PC-3 (cell line): ENCODE results near the gene VSTM2L. TPM values are rescaled to one million over a fixed set of nuclear protein-coding genes. Genes with fewer than 3 reads are reported as not detected.

Source experiments
- ATAC-seq: fragments of 200-7000 bp; cut with Tn5 transposase; 2 replicates; pipeline ENCODE4 v1.9.1; 2020; ENCODE audit warnings: mild to moderate bottlenecking, moderate library complexity
- BruUV-seq: library from RNA; stranded (reverse); fragments of 400-500 nt; replicated peaks from 2 replicates; lab custom pipeline; 2021; lab: Mats Ljungman, UMichigan
- CTCF ChIA-PET: fragments of 300-600 bp; sonication (Branson Sonifier 250); formaldehyde crosslinking; loops from one replicate; lab custom pipeline; 2022; ENCODE audit warnings: antibody characterized with exemption; lab: Charles Lee
- POLR2A ChIA-PET: fragments of 300-600 bp; sonication (Branson Sonifier 250); formaldehyde crosslinking; loops from one replicate; lab custom pipeline; 2022; ENCODE audit warnings: antibody characterized with exemption; ENCODE audit not compliant: unreplicated experiment; lab: Charles Lee
- DNase-seq: peaks from one replicate; pipeline ENCODE4 v3.0.0-alpha.2; 2015
- H2AFZ ChIP-seq: fragments of 300-600 bp; sonication (generic); 2 replicates; pipeline ENCODE4 v1.6.0; 2016; ENCODE audit warnings: antibody characterized with exemption, low read length
- H3F3A ChIP-seq: fragments of 300-600 bp; sonication (generic); one replicate; pipeline ENCODE4 v1.6.0; 2017; ENCODE audit warnings: antibody characterized with exemption, low read length, control low read depth, mild to moderate bottlenecking; ENCODE audit not compliant: unreplicated experiment
- H3K27ac ChIP-seq: fragments of 300-600 bp; sonication (generic); 2 replicates; pipeline ENCODE4 v1.5.1; 2016; ENCODE audit warnings: mild to moderate bottlenecking, low read length
- H3K27me3 ChIP-seq: fragments of 300-600 bp; sonication (generic); 2 replicates; pipeline ENCODE4 v1.6.1; 2016; ENCODE audit warnings: low read length, mixed read lengths
- H3K36me3 ChIP-seq: fragments of 300-600 bp; sonication (generic); 2 replicates; pipeline ENCODE4 v1.6.1; 2016; ENCODE audit warnings: low read depth, mixed run types, low read length, mixed read lengths
- H3K4me1 ChIP-seq: fragments of 300-600 bp; sonication (generic); 2 replicates; pipeline ENCODE4 v1.5.1; 2016; ENCODE audit warnings: low read length; ENCODE audit not compliant: insufficient read depth
- H3K4me2 ChIP-seq: fragments of 300-600 bp; sonication (generic); 2 replicates; pipeline ENCODE4 v1.6.0; 2016; ENCODE audit warnings: low read length
- H3K4me3 ChIP-seq: fragments of 300-600 bp; sonication (generic); 2 replicates; pipeline ENCODE4 v1.5.1; 2016; ENCODE audit warnings: mild to moderate bottlenecking, low read length, mixed read lengths
- H3K79me2 ChIP-seq: fragments of 300-600 bp; sonication (generic); 2 replicates; pipeline ENCODE4 v1.6.1; 2017; ENCODE audit warnings: low read length, mixed read lengths
- H3K9ac ChIP-seq: fragments of 300-600 bp; sonication (generic); 2 replicates; pipeline ENCODE4 v1.6.0; 2016; ENCODE audit warnings: mild to moderate bottlenecking, low read length
- H3K9me2 ChIP-seq: fragments of 300-600 bp; sonication (generic); replicated peaks from 2 replicates; pipeline ENCODE4 v1.6.1; 2016; ENCODE audit warnings: mixed run types, low read length, mixed read lengths
- H3K9me3 ChIP-seq: fragments of 300-600 bp; sonication (generic); 2 replicates; pipeline ENCODE4 v1.6.1; 2016; ENCODE audit warnings: low read length, mixed read lengths
- H4K20me1 ChIP-seq: fragments of 300-600 bp; sonication (generic); 2 replicates; pipeline ENCODE4 v1.6.1; 2016; ENCODE audit warnings: low read length, mixed read lengths
- CTCF ChIP-seq: fragments of 300-600 bp; sonication (generic); conservative IDR thresholded peaks from 2 replicates; pipeline ENCODE4 v1.5.1; 2017; ENCODE audit warnings: antibody characterized with exemption, low read depth, mild to moderate bottlenecking, low read length
- EZH2 ChIP-seq: fragments of 300-600 bp; sonication (generic); IDR thresholded peaks from one replicate; pipeline ENCODE4 v1.6.1; 2017; ENCODE audit warnings: antibody characterized with exemption, mild to moderate bottlenecking, low read length; ENCODE audit not compliant: unreplicated experiment
- EZH2phosphoT487 ChIP-seq: fragments of 300-600 bp; sonication (generic); IDR thresholded peaks from 2 replicates; pipeline ENCODE4 v1.6.1; 2018; ENCODE audit warnings: mild to moderate bottlenecking, antibody characterized with exemption, low read length, borderline replicate concordance
- intact Hi-C: fragments of 100-400 bp; cut with micrococcal nuclease; formaldehyde crosslinking; loops from 2 replicates; pipeline ENCODE4 v1.9.0; 2023
- total RNA-seq: library from RNA; depleted of rRNA; stranded (reverse); fragments of >200 nt; gene quantifications from 2 replicates; pipeline ENCODE4 v1.2.3, GENCODE V29; 2014

The VSTM2L gene
- total RNA-seq, 1 experiment from 2014 or later, result 45.8 TPM

- H3K4me1 ChIP-seq, result peaks cover 21% of the 10 kb centered on the region
- H3K27me3 ChIP-seq, result no peaks in the 10 kb centered on the region
- no peak overlapping the region for H3K9ac ChIP-seq
- ChIA-PET CTCF (no interaction called here), POLR2A (no interaction called here)
- no peak overlapping the region for H3K4me2 ChIP-seq
- no peaks in the 10 kb centered on the region for H3K79me2 ChIP-seq
- no peak for DNase-seq
- no peaks in the 10 kb centered on the region for H3K36me3 ChIP-seq
- TF ChIP-seq EZH2phosphoT487 (no peak), CTCF (no peak), EZH2 (no peak)
- no peak overlapping the region for H3K4me3 ChIP-seq
- H3F3A ChIP-seq, result no peaks in the 10 kb centered on the region
- intact Hi-C loops, result no loop called here
- no peaks in the 10 kb centered on the region for H4K20me1 ChIP-seq
- H3K9me2 ChIP-seq, result no peaks in the 10 kb centered on the region
- no peak overlapping the region for H3K27ac ChIP-seq
- no peaks in the 10 kb centered on the region for H3K9me3 ChIP-seq
- ATAC-seq, result no peak
- no TSS peak for BruUV-seq
- H2AFZ ChIP-seq, result no peak overlapping the region
Observed at GRCh38 chr20:37972256-37973058, 69.5 kb downstream of the VSTM2L start.

GRCh38 chr20:37973059-37973910, 70.4 kb downstream of the VSTM2L start:
- ChIA-PET POLR2A (no interaction called here), CTCF (no interaction called here)
- Histone ChIP-seq H3K27ac (no peak overlapping the region), H3K4me1 (peaks cover 21% of the 10 kb centered on the region), H2AFZ (no peak overlapping the region), H3K4me3 (no peak overlapping the region), H3K9me3 (no peaks in the 10 kb centered on the region), H3K4me2 (no peak overlapping the region), H3K27me3 (no peaks in the 10 kb centered on the region), H3K9me2 (no peaks in the 10 kb centered on the region), H4K20me1 (no peaks in the 10 kb centered on the region), H3K36me3 (no peaks in the 10 kb centered on the region), H3K79me2 (no peaks in the 10 kb centered on the region), H3F3A (no peaks in the 10 kb centered on the region), H3K9ac (no peak overlapping the region)
- BruUV-seq, result no TSS peak
- TF ChIP-seq EZH2, result no peak
- no peak for TF ChIP-seq EZH2phosphoT487
- TF ChIP-seq CTCF, result no peak
- DNase-seq, result no peak
- ATAC-seq, result no peak
- intact Hi-C loops, result no loop called here

DNA sequence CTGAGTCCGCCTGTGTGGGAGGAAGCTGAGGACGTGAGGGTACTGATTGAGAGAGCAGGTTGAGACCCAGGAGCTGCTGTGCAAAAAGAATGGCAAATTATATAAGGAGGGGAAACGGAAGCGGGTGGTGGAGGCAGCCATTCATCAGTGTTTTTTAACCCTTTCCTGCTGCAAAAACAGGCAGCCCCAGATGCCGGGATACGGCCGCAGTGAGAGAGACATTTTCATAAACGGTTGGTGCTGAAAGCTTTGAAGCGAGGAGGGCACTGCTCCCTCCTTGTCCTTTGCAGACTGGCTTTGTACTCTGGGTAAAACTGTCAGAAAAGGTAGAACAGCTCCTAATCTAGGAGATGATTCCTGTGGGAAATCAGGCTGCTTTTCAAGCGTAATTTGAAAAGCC, 74.0 kb downstream of the VSTM2L start:
- Histone ChIP-seq H3K9me3 (no peaks in the 10 kb centered on the region), H3F3A (no peaks in the 10 kb centered on the region), H3K27me3 (no peaks in the 10 kb centered on the region), H3K27ac (no peak overlapping the region), H3K79me2 (no peaks in the 10 kb centered on the region), H3K4me3 (no peak overlapping the region), H3K36me3 (peaks cover 3% of the 10 kb centered on the region; the same call in 1 of the 2 replicates), H2AFZ (no peak overlapping the region), H3K4me1 (no peaks in the 10 kb centered on the region), H3K4me2 (no peak overlapping the region), H3K9ac (no peak overlapping the region), H4K20me1 (no peaks in the 10 kb centered on the region), H3K9me2 (no peaks in the 10 kb centered on the region)
- intact Hi-C loops, result no loop called here
- ChIA-PET CTCF (no interaction called here), POLR2A (no interaction called here)
- BruUV-seq, result no TSS peak
- TF ChIP-seq EZH2, result no peak
- TF ChIP-seq EZH2phosphoT487, result no peak
- TF ChIP-seq CTCF, result no peak
- ATAC-seq (no peak), DNase-seq (no peak)
